Fibroblast of the aortic adventitia (primary cell): ENCODE data around the gene OSTF1. TPM values are rescaled to one million over a fixed set of nuclear protein-coding genes. Genes with fewer than 3 reads are reported as not detected.

Experiments
- DNase-seq: peaks from one replicate; pipeline ENCODE4 v3.0.0-alpha.2; 2010; ENCODE audit warnings: low read depth
- H3K4me3 ChIP-seq: 2 replicates; pipeline ENCODE4 v1.5.1; 2011; ENCODE audit warnings: low read depth, mild to moderate bottlenecking, control low read depth, low read length, moderate library complexity
- total RNA-seq: library from RNA; depleted of rRNA; stranded (reverse); fragments of >200 nt; gene quantifications from 2 replicates; pipeline ENCODE4 v1.2.3, GENCODE V29; 2012; ENCODE audit warnings: low replicate concordance
- TF ChIP-seq, protein P1 (sequence below): IDR thresholded peaks from 2 replicates; pipeline ENCODE4 v1.5.1; 2011; ENCODE audit warnings: mild to moderate bottlenecking, low read length, control low read depth, inconsistent platforms; ENCODE audit not compliant: insufficient read depth

OSTF1 gene
- total RNA-seq, 1 donor: 27.7 TPM

DNA sequence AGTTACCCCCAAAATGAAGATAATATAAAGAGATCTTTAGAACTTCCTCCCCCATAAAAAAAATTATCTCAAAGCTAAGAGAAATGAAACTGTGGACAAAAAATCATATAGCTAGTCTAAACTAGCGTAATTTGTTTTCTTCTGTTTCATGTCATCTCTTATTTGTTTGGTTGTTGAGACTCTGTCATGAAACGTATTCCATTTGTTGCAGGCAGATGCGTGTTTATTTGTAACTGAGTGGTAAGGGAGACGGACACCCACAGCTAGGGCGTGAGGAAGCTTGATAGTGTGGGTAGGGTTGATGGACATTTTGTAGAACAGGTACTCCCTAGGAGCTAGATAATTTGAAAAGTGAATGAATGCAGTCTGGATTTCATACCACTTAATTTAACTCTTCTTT, 41.9 kb downstream of the OSTF1 start:
- TF ChIP-seq, protein P1, sequence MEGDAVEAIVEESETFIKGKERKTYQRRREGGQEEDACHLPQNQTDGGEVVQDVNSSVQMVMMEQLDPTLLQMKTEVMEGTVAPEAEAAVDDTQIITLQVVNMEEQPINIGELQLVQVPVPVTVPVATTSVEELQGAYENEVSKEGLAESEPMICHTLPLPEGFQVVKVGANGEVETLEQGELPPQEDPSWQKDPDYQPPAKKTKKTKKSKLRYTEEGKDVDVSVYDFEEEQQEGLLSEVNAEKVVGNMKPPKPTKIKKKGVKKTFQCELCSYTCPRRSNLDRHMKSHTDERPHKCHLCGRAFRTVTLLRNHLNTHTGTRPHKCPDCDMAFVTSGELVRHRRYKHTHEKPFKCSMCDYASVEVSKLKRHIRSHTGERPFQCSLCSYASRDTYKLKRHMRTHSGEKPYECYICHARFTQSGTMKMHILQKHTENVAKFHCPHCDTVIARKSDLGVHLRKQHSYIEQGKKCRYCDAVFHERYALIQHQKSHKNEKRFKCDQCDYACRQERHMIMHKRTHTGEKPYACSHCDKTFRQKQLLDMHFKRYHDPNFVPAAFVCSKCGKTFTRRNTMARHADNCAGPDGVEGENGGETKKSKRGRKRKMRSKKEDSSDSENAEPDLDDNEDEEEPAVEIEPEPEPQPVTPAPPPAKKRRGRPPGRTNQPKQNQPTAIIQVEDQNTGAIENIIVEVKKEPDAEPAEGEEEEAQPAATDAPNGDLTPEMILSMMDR: no peak

DNA sequence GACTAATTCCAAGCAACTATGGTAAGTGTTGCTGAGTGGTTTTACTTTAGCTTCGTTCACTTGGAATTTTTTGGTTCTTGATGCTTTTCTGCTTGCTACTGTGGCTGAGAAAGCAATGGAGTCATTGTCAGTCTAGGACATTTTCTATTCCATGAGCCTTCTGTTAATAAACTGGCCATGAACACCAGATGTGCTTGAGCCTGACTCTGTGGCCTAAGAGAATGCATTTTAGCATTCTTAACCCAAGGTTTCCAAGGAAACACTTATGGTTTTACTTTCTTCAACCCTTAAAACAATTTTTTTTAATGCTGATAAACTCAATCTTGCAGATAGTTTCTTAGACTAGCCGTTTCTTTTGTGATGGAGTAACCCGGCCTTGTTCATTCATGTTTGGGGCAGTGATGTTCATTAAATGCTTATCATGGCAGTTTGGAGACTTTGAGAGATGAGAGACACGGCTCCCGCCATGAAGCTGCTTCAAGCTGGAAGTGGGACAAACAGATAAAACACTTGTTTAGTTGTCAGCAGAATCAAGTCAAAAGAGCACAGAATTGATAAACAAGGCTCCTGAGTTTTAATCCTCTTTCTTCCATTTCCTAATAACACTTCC, 42.4 kb downstream of the OSTF1 start:
- H3K4me3 ChIP-seq: no peak overlapping the region
- peak; percentile 26 for DNase-seq
- TF ChIP-seq, protein P1: no peak

More for the DNA sequence above, 41.9 kb downstream of the OSTF1 start:
- H3K4me3 ChIP-seq: no peak overlapping the region
- no peak for DNase-seq

DNA sequence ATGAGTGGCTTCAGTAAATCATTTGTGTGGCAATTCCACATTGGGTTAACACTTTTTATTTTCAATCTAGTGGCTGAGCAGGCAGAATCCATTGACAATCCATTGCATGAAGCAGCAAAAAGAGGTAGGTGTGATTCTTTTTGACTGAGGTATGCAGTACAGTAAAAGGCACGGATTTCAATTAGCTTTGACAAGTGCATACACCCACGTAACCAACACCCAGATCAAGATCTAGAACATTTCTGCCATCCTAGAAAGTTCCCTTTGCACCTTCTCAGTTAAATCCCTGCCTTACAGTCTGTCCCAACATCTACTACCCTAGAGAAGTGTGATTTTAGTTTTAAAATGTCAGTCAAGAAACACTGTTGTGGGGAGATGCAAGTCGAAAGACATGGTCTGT, 43.4 kb downstream of the OSTF1 start:
- DNase-seq: no peak
- TF ChIP-seq, protein P1: no peak
- H3K4me3 ChIP-seq: no peak overlapping the region

DNA sequence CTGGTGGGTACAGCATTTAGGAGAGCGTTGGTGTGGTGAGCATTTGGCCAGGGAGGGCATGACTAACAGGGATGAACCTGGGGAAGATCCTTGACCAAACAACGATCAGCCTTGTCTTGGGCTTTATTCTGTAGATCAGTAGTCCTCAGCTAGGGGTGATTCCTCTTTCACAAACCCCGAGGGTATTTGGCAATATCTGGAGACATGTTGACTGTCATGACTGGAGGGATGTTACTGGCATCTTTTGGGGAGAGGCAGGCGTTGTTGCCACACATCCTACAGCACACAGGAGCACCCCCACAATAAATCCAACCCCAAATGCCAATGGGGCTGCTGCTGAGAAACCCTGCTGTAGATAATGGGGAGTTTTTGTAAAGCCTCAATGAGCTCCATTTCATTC, 43.9 kb downstream of the OSTF1 start:
- H3K4me3 ChIP-seq: no peak overlapping the region
- TF ChIP-seq, protein P1: no peak
- no peak for DNase-seq

DNA sequence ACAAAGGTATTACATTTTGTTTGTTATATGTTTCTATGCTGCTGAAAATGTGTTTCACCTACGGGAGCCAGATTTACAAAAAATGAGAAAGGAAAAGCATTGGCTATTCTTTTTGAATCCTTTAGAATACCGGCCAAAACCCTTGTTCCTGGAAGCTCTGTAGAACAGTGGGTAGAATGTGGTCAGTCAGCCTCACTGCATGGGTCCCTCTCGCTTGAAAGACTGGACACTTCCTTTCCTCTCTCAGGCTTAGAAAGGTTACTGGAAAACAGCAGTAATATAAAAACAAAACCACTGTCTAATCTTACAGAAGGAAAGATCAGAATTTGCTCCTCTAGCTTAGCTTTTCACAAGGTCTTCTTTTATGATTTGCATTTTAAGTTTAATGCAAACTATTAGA, 45.1 kb downstream of the OSTF1 start:
- TF ChIP-seq, protein P1: no peak
- H3K4me3 ChIP-seq: no peak overlapping the region
- DNase-seq: no peak

DNA sequence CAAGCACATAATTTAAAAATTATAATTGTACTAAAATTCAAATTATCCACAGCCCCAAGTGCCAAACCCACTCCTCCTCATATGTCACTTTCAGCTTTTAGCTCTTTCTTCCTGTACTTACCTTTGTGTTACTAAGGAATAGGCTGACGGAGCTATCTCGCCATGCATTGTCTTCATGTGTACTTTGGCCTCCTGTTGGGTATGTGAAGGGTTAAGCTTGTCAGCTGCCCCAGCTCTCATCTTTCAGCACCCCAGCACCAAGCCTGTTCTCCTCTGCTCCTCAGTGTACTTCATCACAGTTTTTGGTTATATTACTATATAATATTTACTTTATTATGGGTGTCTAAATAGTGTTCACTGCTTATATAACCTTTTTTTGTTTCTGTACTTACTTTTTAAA, 46.2 kb downstream of the OSTF1 start:
- no peak for DNase-seq
- H3K4me3 ChIP-seq: no peak overlapping the region
- TF ChIP-seq, protein P1: no peak
